ENCODE results near the gene MAPK1.

GRCh38 chr22:21710156-21710555 lies 157.3 kb downstream of the MAPK1 start:
- TF ChIP-seq EZH2 (IDR thresholded peaks at IDR 0.05; ENCODE audit: insufficient read depth, poor library complexity, severe bottlenecking) (no peak), EZH2phosphoT487 (IDR thresholded peaks at IDR 0.05; ENCODE audit: insufficient read depth, low read depth) (no peak)
